Calu3 (cell line): ENCODE measurements around the gene NMT2. TPM values are rescaled to one million over a fixed set of nuclear protein-coding genes. Genes with fewer than 3 reads are reported as not detected.

Experiments
- BruUV-seq: library from RNA; stranded (reverse); fragments of 400-500 nt; replicated peaks from 2 replicates; lab custom pipeline; 2021; lab: Mats Ljungman, UMichigan
- CTCF ChIA-PET: fragments of 300-600 bp; sonication (Branson Sonifier 250); formaldehyde crosslinking; loops from one replicate; lab custom pipeline; 2022; ENCODE audit warnings: antibody characterized with exemption; lab: Charles Lee
- DNase-seq: peaks from one replicate; pipeline ENCODE4 v3.0.0; 2022
- H3K27ac Mint-ChIP-seq: one replicate; pipeline ENCODE4 v1.8.0; 2022; ENCODE audit warnings: mixed read lengths; ENCODE audit not compliant: unreplicated experiment
- H3K27me3 Mint-ChIP-seq: one replicate; pipeline ENCODE4 v1.8.0; 2022; ENCODE audit warnings: mixed read lengths; ENCODE audit not compliant: unreplicated experiment
- H3K36me3 Mint-ChIP-seq: one replicate; pipeline ENCODE4 v1.8.0; 2022; ENCODE audit warnings: mild to moderate bottlenecking, moderate library complexity, mixed read lengths; ENCODE audit not compliant: insufficient read depth, unreplicated experiment
- H3K4me1 Mint-ChIP-seq: one replicate; pipeline ENCODE4 v1.8.0; 2022; ENCODE audit warnings: mild to moderate bottlenecking, low read depth, mixed read lengths; ENCODE audit not compliant: unreplicated experiment
- H3K4me3 Mint-ChIP-seq: one replicate; pipeline ENCODE4 v1.8.0; 2022; ENCODE audit warnings: mild to moderate bottlenecking, low read depth, moderate library complexity, mixed read lengths; ENCODE audit not compliant: unreplicated experiment
- H3K9me3 Mint-ChIP-seq: one replicate; pipeline ENCODE4 v1.8.0; 2022; ENCODE audit warnings: low read depth, mixed read lengths; ENCODE audit not compliant: unreplicated experiment
- CTCF ChIP-seq: fragments of 200-600 bp; IDR thresholded peaks from one replicate; pipeline ENCODE4 v1.8.0; 2022; ENCODE audit warnings: antibody characterized with exemption; ENCODE audit not compliant: unreplicated experiment
- intact Hi-C: fragments of 100-400 bp; cut with micrococcal nuclease; formaldehyde crosslinking; loops from one replicate; pipeline ENCODE4 v1.10.0; 2022; ENCODE audit not compliant: unreplicated experiment
- total RNA-seq: library from RNA; stranded (reverse); gene quantifications from 2 replicates; pipeline ENCODE4 v1.2.3, GENCODE V29; 2022

Gene NMT2
- total RNA-seq, 1 experiment from 2014 or later = 8.6 TPM

GRCh38 chr10:15137036-15137359, 31.5 kb downstream of the NMT2 start:
- no peak overlapping the region for H3K27ac Mint-ChIP-seq
- intact Hi-C loops = no loop called here
- DNase-seq = no peak
- no peaks in the 10 kb centered on the region for H3K27me3 Mint-ChIP-seq
- CTCF ChIA-PET = no interaction called here
- no TSS peak for BruUV-seq
- H3K4me3 Mint-ChIP-seq = no peak overlapping the region
- no peak for TF ChIP-seq CTCF
- H3K4me1 Mint-ChIP-seq = no peaks in the 10 kb centered on the region
- no peaks in the 10 kb centered on the region for H3K9me3 Mint-ChIP-seq
- no peaks in the 10 kb centered on the region for H3K36me3 Mint-ChIP-seq

- Mint-ChIP-seq H3K27ac (no peak overlapping the region), H3K4me3 (no peak overlapping the region), H3K4me1 (no peaks in the 10 kb centered on the region), H3K9me3 (no peaks in the 10 kb centered on the region), H3K36me3 (no peaks in the 10 kb centered on the region), H3K27me3 (no peaks in the 10 kb centered on the region)
- intact Hi-C loops = no loop called here
- DNase-seq = no peak
- BruUV-seq = no TSS peak
- no peak for TF ChIP-seq CTCF
- CTCF ChIA-PET = no interaction called here
Measured at GRCh38 chr10:15136129-15137035, 32.1 kb downstream of the NMT2 start.

- no peak for TF ChIP-seq CTCF
- intact Hi-C loops = no loop called here
- H3K36me3 Mint-ChIP-seq = no peaks in the 10 kb centered on the region
- no peaks in the 10 kb centered on the region for H3K9me3 Mint-ChIP-seq
- no peak overlapping the region for H3K27ac Mint-ChIP-seq
- BruUV-seq = no TSS peak
- H3K27me3 Mint-ChIP-seq = no peaks in the 10 kb centered on the region
- no peak overlapping the region for H3K4me3 Mint-ChIP-seq
- no peak for DNase-seq
- CTCF ChIA-PET = interaction anchor here (0.6 kb wide), 1 partner anchor 16 kb away, joined by 3 read pairs; no protein-coding TSS in a partner anchor
- no peaks in the 10 kb centered on the region for H3K4me1 Mint-ChIP-seq
Measured at GRCh38 chr10:15131330-15131729, 37.2 kb downstream of the NMT2 start.

GRCh38 chr10:15124908-15125307, 43.6 kb downstream of the NMT2 start:
- Mint-ChIP-seq H3K36me3 (no peaks in the 10 kb centered on the region), H3K9me3 (no peaks in the 10 kb centered on the region), H3K27ac (no peak overlapping the region), H3K27me3 (no peaks in the 10 kb centered on the region), H3K4me1 (no peaks in the 10 kb centered on the region), H3K4me3 (no peak overlapping the region)
- no peak for TF ChIP-seq CTCF
- no TSS peak for BruUV-seq
- intact Hi-C loops = no loop called here
- CTCF ChIA-PET = interaction anchor here (0.6 kb wide), 1 partner anchor 13 kb away, joined by 4 read pairs; no protein-coding TSS in a partner anchor
- DNase-seq = no peak
